Stimulated activated CD8-positive, alpha-beta memory T cell treated with anti-CD3 and anti-CD28 coated beads, Interleukin-4, amount 100 ng/mL, for 1 hour (primary cell): ENCODE measurements around the gene SRC.
"Not testable (repeated sequence)": the region's sequence is repeated elsewhere in the genome, so short reads cannot be mapped to it uniquely, and the experiment has no call there.

Source experiments
- DNase-seq, 2 donors: peaks; one replicate each; pipeline ENCODE4 v3.0.0-alpha.2; 2020; ENCODE audit warnings: low read depth in 2 of 2, low spot score in 1 of 2

SRC gene

DNA sequence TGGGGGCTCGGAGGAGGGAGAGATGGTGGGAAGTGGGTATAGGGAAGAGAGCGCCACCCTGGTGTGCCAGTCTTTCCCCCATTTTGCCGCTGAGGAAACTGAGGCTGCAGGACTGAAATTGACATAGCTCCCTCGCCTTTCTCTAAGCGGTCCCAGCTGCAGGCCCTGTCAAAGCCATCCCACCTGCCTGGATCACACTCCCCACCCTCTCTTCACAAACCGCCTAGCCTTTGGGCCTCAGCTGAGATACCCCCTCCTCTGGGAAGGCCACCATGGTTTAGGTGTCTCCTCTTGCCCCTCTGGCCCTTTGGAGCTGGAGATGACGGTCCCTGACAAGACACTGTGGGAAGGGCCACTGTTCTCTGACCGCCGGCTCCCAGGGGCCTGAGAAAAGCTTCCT lies 16.9 kb downstream of the SRC start:
- no peak for DNase-seq

- DNase-seq, result no peak
Observed at GRCh38 chr20:37363221-37364012, 17.5 kb downstream of the SRC start.

DNA sequence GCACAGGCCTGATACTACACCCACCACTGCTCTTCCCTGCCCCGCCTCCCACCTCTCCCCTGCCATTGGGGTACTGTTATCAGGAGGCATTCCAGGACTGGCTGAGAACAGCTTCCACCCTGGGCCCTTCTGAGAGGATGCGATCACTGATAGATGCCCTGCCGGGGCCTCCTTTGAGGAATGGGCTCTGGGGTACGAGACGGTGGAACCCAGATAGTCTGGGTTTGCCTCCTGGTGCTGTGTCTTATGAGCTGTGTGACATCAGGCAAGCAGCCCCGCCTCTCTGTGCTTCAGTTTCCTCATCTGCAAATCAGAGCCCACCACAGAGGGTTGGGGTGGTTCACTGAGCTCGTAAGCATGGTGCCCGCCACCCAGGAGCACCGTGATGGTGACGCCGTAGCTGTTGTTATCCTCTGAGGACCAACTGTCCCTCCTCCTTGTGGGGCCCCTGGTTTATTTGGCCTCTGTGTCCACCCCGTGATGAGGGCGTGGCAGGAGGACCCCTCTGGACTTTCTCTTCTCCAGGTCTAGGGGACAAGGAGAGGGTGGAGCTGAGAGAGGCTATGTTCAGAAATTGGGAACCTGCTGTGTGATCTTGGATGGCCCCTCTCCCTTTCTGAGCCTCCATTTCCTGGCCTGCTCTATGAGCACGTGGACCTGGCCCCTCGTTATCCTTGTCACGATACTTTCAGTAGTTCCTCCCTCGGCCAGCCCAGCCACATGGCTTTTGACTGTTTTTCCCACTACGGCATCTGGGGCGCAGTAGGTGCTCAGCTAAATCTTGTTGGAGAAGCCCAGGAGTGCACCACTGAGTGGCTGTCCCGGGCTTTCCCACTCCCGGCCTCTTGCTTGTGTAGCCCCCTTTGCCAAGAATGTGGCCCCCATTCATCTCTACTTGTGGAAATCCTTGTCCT lies 18.3 kb downstream of the SRC start:
- no peak for DNase-seq

DNA sequence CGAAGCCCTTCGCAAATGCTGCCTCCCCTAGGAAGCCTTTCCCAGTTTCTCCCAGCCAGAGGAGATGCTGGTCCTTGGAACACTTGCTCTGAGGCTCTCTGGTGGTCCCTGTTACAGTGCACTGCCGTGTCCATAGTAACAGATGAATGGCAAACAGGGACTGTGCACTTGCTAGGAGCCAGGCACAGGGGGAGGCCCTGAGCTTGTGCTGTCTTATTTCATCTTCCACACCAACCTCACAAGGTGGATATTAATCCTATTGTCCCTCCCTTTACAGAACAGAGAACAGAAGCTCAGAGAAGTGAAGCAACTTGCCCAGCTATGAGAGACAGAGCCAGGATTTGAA lies 19.0 kb downstream of the SRC start:
- no peak for DNase-seq

DNA sequence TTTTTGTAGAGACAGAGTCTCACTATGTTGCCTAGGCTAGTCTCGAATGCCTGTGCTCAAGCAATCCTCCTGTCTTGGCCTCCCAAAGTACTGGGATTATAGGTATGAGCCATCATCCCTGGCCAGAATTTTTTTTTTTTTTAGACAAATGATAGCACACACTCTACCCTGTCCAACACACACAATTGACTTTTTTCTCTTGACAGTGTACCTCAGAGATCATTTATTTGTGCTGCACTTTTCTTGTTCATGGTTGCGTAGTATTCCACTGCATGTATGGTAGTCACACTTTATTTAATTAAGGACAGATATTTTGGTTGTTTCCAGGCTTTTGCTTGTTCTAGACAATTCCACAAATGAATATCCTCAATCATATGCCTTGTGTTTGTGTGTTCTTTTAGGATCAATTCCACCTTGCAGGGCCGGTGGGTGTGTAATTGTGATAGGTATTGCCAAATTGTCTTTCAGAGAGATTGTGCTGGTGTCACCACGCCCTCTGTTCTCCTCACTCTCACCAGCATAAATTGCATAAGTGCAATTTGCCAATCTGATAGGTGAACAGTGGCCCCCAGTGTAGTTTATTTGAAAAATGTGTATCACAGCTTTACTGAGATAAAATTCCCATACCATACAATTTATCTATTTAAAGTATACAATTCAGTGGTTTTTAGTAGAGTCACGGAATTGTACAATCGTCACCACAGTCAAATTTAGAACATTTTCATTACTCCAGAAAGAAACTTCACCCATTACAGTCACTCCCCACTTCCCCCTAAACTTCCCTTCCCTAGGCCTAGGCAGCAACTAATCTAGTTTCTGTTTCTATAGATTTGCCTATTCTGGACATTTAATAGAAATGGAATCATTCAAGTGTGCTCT lies 20.1 kb downstream of the SRC start:
- DNase-seq, result no peak

DNA sequence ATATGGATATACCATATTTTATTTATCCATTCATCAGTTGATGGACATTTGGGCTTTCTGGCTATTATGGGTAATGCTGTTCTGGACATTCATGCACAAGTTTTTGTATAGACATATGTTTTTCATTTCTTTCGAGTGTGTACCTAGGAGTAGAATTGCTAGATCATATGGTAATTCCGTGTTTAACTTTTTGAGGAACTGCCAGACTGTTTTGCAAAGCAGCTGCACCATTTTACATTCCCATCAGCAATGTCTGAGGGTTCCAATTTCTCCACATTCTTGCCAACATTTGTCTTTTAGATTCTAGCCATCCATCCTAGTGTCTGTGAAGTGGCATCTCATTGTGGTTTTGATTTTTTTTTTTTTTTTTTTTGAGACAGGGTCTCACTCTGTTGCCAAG lies 20.8 kb downstream of the SRC start:
- no peak for DNase-seq

DNA sequence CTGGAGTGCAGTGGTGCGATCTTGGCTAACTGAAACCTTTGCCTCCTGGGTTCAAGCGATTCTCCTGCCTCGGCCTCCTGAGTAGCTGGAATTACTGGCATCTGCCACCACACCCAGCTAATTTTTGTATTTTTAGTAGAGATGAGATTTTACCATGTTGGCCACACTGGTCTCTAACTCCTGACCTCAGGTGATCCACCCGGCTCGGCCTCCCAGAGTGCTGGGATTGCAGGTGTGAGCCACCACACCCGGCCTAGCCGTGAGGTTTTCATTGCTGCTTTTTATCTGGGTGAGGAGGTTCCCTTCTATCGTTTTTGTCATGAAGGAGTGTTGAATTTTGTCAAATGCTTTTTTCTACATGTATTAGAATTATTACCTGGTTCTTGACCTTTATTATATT lies 23.9 kb downstream of the SRC start:
- DNase-seq, result no peak

GRCh38 chr20:37371845-37372244 lies 25.9 kb downstream of the SRC start:
- not testable (repeated sequence) for DNase-seq

- DNase-seq, result no peak
Observed at GRCh38 chr20:37372441-37372840, 26.5 kb downstream of the SRC start.

DNA sequence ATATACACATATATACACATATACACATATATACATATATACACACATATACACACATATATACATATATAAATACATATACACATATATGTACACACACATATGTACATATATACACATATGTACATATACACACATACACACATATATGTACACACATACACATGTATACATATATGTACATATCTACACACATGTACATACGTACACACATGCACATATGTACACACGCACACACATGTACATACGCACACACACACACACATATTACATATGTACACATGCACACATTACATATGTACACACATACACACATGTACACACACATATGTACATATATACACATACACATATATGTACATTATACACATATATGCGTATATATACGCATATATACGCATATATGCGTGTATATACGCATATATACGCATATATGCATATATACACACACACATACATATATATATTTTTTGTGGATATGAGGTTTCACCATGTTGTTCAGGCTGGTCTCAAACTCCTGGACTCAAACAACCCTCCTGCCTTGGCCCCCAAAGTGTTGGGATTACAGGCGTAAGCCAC lies 27.2 kb downstream of the SRC start:
- DNase-seq, result no peak

DNA sequence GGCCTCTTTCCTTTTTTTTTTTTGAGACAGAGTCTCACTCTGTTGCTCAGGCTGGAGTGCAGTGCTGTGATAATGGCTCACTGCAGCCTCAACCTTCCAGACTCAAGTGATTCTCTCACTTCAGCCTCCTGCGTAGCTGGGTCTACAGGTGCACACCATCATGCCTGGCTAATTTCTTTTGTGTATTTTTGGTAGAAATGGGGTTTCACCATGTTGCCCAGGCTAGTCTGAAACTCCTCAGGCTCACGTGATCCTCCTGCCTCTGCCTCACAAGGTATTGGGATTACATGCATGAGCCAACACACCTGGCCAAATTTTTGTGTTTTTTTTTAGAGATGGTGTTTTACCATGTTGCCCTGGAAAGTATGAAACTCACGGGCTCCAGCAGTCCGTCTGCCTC lies 29.3 kb downstream of the SRC start:
- no peak for DNase-seq

DNA sequence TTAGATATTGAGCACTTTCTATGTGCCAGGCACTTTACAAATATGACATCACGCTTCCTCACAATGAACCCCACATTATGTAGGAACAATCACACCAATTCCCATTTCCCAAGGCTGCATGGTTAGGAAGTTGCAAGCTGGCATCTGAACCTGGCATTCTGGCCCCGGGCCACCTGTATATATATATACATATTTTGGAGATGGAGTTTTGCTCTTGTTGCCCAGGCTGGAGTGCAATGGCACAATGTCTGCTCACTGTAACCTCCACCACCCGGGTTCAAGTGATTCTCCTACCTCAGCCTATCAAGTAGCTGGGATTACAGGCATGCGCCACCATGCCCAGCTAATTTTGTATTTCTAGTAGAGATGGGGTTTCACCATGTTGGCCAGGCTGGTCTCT lies 30.4 kb downstream of the SRC start:
- no peak for DNase-seq

DNA sequence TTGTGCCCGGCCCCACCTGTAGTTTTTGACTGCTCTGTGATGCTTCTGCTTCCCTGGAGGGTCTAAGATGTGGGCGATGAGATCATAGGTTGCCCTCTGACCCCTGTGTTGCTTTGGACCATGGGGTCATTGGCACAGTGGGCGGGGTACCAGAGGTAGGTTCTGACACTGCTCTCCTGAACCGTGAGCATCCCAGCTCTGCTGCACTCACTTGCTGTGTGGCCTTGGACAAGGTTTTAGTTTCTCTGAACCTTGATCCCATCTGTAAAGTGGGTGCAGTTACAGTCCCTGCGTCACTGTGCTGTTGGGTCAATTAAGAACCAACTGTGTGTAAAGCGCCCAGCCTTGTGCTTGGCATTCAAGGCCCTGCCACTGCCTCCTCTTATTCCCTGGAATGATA lies 30.9 kb downstream of the SRC start:
- no peak for DNase-seq

GRCh38 chr20:37377346-37378081 lies 31.6 kb downstream of the SRC start:
- no peak for DNase-seq

- DNase-seq, result no peak
Observed at GRCh38 chr20:37378420-37378784, 32.5 kb downstream of the SRC start.

DNA sequence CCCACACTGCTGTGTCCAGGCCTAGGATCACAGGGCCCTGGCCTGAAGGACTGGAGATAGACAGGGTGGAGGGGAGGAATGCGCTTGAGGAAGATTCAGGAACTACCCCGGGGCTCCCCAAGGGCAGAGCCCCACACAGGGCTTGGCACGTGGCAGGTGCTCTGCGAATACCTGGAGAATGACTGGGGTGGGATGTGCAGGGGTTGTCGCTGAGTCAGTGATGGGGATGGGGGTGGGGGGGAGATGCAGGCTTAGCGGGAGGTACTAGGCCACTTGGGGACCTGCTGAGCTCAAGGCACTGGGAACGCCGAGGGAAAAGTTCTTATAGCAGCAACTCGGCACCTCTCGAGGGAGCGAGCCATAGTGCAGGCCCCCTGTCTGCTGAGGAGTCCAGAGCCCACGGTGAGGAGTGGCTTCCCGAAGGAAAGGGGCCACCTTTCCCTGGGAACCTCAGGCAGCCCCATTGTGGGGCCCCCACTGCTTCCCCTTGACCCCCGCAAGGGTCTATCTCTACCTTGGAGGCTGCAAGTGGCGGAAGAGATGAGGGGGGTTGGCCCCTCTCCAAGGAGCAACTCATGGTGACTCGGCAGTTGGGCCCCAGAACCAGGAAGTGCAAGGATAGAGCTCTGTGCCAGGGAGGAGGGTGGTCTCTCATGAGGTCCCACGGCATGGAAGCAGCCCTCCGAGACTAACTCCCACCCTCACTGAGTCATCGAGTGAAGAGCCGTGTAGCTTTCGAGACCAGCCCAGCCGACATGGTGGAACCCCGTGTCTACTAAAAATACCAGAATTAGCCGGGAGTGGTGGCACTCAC lies 33.1 kb downstream of the SRC start:
- no peak for DNase-seq

- DNase-seq, result no peak
Observed at GRCh38 chr20:37379967-37380828, 34.3 kb downstream of the SRC start.

DNA sequence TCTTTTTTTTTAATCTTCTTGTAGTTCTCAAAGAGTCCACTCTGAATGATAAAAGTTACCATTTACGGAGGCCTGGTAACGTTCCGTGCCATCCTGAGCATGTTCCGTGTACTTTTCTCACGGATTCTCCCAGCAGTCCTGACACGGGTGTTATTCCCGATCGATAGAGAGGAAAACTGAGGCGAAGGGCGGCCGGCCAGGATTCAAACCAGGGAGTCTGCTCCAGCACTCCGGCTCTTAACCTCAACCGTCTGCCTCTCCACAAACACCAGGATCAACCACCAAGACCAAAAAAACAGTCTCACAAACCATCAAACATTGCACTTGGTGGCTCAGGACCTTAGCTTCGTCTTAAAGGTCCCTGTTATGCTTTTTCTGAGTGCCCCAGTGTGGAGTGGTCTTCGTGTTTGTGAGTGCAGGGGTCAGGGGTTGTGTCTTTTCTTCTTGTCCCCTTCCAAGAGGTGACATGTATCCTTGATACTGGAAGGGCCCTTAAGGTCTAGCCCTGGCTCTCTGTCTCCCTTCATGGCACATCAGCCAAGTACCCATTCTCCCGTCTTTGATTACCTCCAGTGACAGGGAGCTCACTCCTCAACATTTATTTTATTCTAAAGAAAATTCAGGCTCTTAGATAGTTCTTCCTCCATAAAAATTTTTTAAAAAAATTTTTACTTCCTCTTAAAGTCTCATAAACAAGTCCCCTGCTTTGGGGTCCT lies 35.1 kb downstream of the SRC start:
- no peak for DNase-seq
